Mesothelial cell of epicardium (in vitro differentiated cells): ENCODE data around the gene FLT4. TPM values are rescaled to one million over a fixed set of nuclear protein-coding genes. Genes with fewer than 3 reads are reported as not detected.
A peak's percentile ranks its signal among the peaks of the same experiment; 100 is the strongest.
"Not testable (repeated sequence)": the region's sequence is repeated elsewhere in the genome, so short reads cannot be mapped to it uniquely, and the experiment has no call there.

ENCODE experiments used
- DNase-seq, 2 experiments: peaks; one replicate each; pipeline ENCODE4 v3.0.0; 2021; ENCODE audit warnings: low spot score in 2 of 2; ENCODE audit not compliant: unreplicated experiment in 2 of 2
- H3K27ac Mint-ChIP-seq: 2 replicates; pipeline ENCODE4 v1.8.0; 2021; ENCODE audit warnings: mixed read lengths
- H3K27me3 Mint-ChIP-seq: 2 replicates; pipeline ENCODE4 v1.8.0; 2021; ENCODE audit warnings: low read depth, mixed read lengths
- H3K36me3 Mint-ChIP-seq: 2 replicates; pipeline ENCODE4 v1.8.0; 2021; ENCODE audit warnings: mixed read lengths
- H3K4me1 Mint-ChIP-seq: 2 replicates; pipeline ENCODE4 v1.8.0; 2021; ENCODE audit warnings: mixed read lengths
- H3K4me3 Mint-ChIP-seq: 2 replicates; pipeline ENCODE4 v1.8.0; 2021; ENCODE audit warnings: mild to moderate bottlenecking, moderate library complexity, mixed read lengths
- H3K9me3 Mint-ChIP-seq: 2 replicates; pipeline ENCODE4 v1.8.0; 2021; ENCODE audit warnings: mixed read lengths
- total RNA-seq: library from RNA; stranded (reverse); gene quantifications from 3 replicates; pipeline ENCODE4 v1.2.1, GENCODE V29; 2021
- TF ChIP-seq, protein P1 (sequence below): fragments of 200-600 bp; sonication (generic); IDR thresholded peaks from one replicate; pipeline ENCODE4 v1.5.0; 2021; ENCODE audit warnings: antibody characterized with exemption; ENCODE audit not compliant: unreplicated experiment

The FLT4 gene
- total RNA-seq, 1 donor from 2014 or later, result 1.8 TPM

- Mint-ChIP-seq H3K27ac (no peak overlapping the region), H3K9me3 (no peaks in the 10 kb centered on the region), H3K27me3 (peaks cover 52% of the 10 kb centered on the region), H3K4me3 (no peak overlapping the region), H3K4me1 (peaks cover 23% of the 10 kb centered on the region), H3K36me3 (no peaks in the 10 kb centered on the region)
- DNase-seq, result no peak
- TF ChIP-seq, protein P1, sequence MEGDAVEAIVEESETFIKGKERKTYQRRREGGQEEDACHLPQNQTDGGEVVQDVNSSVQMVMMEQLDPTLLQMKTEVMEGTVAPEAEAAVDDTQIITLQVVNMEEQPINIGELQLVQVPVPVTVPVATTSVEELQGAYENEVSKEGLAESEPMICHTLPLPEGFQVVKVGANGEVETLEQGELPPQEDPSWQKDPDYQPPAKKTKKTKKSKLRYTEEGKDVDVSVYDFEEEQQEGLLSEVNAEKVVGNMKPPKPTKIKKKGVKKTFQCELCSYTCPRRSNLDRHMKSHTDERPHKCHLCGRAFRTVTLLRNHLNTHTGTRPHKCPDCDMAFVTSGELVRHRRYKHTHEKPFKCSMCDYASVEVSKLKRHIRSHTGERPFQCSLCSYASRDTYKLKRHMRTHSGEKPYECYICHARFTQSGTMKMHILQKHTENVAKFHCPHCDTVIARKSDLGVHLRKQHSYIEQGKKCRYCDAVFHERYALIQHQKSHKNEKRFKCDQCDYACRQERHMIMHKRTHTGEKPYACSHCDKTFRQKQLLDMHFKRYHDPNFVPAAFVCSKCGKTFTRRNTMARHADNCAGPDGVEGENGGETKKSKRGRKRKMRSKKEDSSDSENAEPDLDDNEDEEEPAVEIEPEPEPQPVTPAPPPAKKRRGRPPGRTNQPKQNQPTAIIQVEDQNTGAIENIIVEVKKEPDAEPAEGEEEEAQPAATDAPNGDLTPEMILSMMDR, result no peak
These were observed 41.2 kb upstream of the FLT4 start for GRCh38 chr5:180690562-180690961.

DNA sequence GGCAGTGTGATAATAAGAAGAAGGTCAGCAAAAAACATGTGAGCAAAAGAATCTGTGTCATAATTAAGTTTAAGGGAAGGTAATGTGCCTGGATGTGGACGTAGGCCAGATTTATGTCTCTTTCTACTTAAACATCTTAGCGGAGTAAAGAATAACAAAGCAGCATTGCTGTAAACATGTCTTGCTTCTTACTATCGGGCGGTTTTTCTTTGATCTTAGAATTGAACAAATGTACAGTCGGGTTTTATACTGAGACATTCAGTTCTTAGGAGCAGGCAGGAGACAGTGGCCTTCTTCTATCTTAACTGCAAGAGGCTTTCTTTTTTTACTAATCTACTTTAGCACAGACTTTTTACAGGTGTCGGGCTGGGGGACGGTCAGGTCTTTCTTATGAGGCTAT, 40.4 kb upstream of the FLT4 start:
- Mint-ChIP-seq H3K4me1 (peaks cover 23% of the 10 kb centered on the region), H3K9me3 (no peaks in the 10 kb centered on the region), H3K27ac (peak overlapping the region; percentile 5), H3K36me3 (no peaks in the 10 kb centered on the region), H3K27me3 (peaks cover 52% of the 10 kb centered on the region), H3K4me3 (no peak overlapping the region)
- DNase-seq, result no peak
- TF ChIP-seq, protein P1, result no peak

DNA sequence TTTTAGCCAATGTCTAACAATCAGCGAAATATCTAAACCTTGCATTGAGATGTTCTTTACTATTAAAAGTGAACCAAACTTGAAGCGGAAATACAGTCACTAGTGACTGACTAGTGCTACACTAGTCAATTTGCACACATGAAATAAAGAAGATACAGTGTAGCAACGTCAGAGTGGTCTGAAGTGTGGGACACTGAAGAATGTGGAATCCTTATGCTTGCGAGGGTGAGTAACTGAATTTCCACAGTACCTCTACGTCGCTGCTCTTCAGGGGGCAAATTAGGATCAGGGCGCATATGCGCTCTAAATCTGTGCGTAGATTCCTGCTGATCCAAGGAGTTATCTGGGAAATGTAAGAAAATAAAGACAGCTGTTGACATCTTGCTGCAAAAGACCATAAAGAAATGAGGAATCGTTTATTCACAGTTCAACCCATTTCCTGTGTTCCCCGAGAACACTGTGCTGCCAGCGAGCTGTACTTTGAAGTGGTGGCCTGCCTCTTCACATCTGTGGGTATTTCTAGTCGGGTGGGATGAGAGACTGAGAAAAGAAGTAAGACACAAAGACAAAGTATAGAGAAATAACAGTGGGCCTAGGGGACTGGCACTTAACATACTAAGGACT, 39.8 kb upstream of the FLT4 start:
- Mint-ChIP-seq H3K27me3 (peaks cover 53% of the 10 kb centered on the region), H3K36me3 (no peaks in the 10 kb centered on the region), H3K27ac (peak overlapping the region; percentile 5), H3K9me3 (no peaks in the 10 kb centered on the region), H3K4me3 (no peak overlapping the region), H3K4me1 (peaks cover 23% of the 10 kb centered on the region)
- TF ChIP-seq, protein P1, result no peak
- DNase-seq, result no peak

DNA sequence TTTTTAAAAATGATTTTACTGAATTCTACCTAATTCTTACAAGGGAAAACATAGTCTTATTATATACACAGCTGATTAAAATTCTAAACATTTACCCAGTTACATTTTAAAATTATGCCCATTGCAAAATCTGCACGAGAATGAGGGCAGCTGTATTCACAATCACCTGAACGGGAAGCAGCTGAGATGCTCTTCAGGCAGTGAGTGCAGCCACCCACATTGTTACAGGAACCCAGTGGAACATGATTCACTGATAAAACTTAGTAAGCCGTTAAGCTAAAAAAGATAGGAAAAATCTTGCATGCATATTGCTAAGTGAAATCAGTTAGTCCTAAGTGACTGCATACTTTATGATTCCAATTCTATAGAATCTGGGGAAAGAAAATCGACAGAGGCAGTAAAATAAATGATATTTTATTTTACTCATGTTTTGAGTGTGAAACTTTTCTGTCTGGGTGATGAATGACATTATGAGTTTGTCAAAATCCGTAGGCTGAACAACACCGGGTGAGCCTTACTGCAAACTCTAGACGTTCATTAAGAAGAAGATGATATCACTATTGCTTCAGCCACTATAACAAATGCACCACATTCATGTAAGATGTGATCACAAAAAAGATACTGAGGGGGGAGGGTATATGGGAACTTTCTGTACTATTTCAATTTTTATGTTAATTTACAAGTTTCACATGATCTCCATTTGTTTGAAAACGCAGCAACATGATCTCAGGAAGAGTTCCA, 39.1 kb upstream of the FLT4 start:
- peaks cover 23% of the 10 kb centered on the region for H3K4me1 Mint-ChIP-seq
- H3K36me3 Mint-ChIP-seq, result no peaks in the 10 kb centered on the region
- DNase-seq, result no peak
- H3K9me3 Mint-ChIP-seq, result no peaks in the 10 kb centered on the region
- H3K27ac Mint-ChIP-seq, result no peak overlapping the region
- H3K4me3 Mint-ChIP-seq, result no peak overlapping the region
- TF ChIP-seq, protein P1, result no peak
- peaks cover 59% of the 10 kb centered on the region for H3K27me3 Mint-ChIP-seq

- not testable (repeated sequence) for H3K27ac Mint-ChIP-seq, H3K36me3 Mint-ChIP-seq, H3K4me3 Mint-ChIP-seq, H3K9me3 Mint-ChIP-seq, DNase-seq
- H3K4me1 Mint-ChIP-seq, result peaks cover 23% of the 10 kb centered on the region
- H3K27me3 Mint-ChIP-seq, result peaks cover 57% of the 10 kb centered on the region
These were observed 37.4 kb upstream of the FLT4 start for GRCh38 chr5:180686799-180687198.

- no peaks in the 10 kb centered on the region for H3K36me3 Mint-ChIP-seq
- no peak overlapping the region for H3K27ac Mint-ChIP-seq
- H3K4me3 Mint-ChIP-seq, result no peak overlapping the region
- peaks cover 14% of the 10 kb centered on the region for H3K4me1 Mint-ChIP-seq
- DNase-seq, result no peak
- H3K9me3 Mint-ChIP-seq, result no peaks in the 10 kb centered on the region
- H3K27me3 Mint-ChIP-seq, result peaks cover 53% of the 10 kb centered on the region
- TF ChIP-seq, protein P1, result no peak
These were observed 35.3 kb upstream of the FLT4 start for GRCh38 chr5:180684623-180685161.
